ENCODE data around the gene TENM3. TPM values are rescaled to one million over a fixed set of nuclear protein-coding genes. Genes with fewer than 3 reads are reported as not detected.
A peak's percentile ranks its signal among the peaks of the same experiment; 100 is the strongest.

TENM3 gene
- total RNA-seq, 1 donor, result 24.2 TPM

DNA sequence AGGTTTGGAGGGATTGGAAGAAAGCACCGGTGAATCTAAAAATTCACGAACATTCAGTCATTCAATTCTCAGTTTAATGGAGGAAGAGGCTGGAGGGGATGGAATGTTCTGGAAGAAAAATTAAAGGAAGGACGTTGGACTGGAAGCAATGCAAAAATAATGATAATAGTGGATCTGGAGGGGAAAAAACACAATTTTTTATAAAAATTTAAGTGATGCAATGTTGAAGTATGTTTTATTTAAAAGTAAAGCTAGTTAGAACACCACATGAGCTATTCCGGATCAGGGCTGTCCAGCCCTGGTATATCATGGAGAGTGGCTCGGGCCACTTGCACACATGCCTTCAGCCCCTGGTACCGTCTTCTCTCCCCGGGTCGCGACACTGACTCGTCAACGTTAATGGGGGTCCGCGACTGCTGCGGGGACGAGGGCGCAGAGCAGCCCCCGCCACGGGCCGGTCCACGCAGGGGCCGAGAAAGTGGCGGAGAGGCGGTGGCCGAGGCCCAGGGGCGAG lies 204.6 kb downstream of the TENM3 start:
- no peak for DNase-seq (ENCODE audit: low read depth)
- TF ChIP-seq, protein P1, sequence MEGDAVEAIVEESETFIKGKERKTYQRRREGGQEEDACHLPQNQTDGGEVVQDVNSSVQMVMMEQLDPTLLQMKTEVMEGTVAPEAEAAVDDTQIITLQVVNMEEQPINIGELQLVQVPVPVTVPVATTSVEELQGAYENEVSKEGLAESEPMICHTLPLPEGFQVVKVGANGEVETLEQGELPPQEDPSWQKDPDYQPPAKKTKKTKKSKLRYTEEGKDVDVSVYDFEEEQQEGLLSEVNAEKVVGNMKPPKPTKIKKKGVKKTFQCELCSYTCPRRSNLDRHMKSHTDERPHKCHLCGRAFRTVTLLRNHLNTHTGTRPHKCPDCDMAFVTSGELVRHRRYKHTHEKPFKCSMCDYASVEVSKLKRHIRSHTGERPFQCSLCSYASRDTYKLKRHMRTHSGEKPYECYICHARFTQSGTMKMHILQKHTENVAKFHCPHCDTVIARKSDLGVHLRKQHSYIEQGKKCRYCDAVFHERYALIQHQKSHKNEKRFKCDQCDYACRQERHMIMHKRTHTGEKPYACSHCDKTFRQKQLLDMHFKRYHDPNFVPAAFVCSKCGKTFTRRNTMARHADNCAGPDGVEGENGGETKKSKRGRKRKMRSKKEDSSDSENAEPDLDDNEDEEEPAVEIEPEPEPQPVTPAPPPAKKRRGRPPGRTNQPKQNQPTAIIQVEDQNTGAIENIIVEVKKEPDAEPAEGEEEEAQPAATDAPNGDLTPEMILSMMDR (IDR thresholded peaks at IDR 0.05; ENCODE audit: insufficient read depth, low read depth, low read length), result no peak
- peak overlapping the region; percentile 63 for H3K4me3 ChIP-seq (ENCODE audit: low read depth, low read length)

DNA sequence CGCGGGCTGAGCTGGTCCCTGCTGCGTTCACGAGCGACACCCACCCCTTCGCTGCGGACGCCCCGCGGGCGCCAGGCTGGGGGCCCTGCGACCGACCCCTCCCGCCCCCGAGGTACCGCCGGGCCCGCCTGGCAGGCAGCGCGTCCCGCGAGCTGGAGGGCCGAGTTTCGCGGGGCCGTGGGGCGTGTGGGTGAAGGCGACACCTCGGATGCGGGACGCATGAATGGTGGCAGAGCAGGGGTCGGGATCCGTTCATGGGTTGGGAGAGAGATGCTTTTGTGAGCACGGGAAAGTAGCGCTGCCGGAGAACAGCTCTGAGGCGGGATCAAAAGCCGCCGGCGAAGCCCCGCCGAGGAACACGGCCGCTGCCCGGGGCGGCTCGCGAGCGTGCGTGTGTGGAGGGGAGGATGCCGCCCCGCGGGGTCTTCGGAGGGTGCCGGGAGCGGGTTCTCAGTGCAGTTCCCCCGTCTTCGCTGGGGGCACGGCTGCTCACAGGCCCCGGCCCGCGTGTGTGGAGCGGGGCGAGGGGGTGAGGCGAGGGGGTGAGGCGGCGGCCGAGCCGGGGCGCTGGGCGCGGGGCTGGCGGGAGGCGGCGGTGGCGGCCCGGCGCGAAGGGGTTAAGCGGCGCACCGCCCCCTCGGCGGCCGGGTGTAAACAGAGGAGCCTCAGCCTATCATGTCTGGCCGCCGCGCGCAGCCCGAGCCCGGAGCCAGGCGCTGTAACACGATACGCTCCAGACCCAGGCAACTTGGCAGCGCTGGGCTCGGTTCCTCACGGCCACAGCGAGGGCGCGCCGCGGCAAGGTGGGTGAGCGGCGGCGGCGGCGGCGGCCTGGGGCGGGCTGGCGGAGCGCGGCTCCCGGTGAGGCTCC lies 205.3 kb downstream of the TENM3 start:
- peak overlapping the region; percentile 63 for H3K4me3 ChIP-seq (ENCODE audit: low read depth, low read length)
- TF ChIP-seq, protein P1 (IDR thresholded peaks at IDR 0.05; ENCODE audit: insufficient read depth, low read depth, low read length), result no peak
- peak; percentile 87 for DNase-seq (ENCODE audit: low read depth)

GRCh38 chr4:182449186-182449929 lies 206.2 kb downstream of the TENM3 start:
- H3K4me3 ChIP-seq (ENCODE audit: low read depth, low read length), result peak overlapping the region; percentile 63
- TF ChIP-seq, protein P1 (IDR thresholded peaks at IDR 0.05; ENCODE audit: insufficient read depth, low read depth, low read length), result no peak
- peak; percentile 3 for DNase-seq (ENCODE audit: low read depth)

DNA sequence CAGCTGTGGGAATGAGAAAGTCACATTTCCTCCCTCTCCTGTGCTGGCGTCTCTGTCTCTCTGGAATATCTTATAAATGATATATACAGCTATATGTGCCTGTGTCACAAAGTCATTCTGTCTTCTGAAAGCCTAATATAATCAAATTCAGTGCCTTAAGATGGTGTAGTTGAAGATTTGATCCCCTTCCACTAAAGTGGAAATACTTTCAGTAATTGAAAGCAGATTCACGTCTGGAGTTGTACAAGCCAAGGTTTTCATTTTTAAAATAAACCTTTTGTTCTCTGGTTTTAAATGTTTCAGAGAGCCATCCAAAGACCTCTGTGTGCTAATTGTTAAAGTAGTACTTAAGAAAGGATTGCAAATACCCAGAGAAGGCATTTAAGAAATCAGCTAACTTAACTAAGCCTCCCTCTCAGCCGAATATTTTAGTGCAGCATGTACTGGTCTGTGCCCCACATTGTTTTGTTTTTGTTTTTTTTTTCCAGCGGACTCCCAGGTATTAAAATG lies 206.8 kb downstream of the TENM3 start:
- DNase-seq (ENCODE audit: low read depth), result peak; percentile 3
- H3K4me3 ChIP-seq (ENCODE audit: low read depth, low read length), result peak overlapping the region; percentile 63
- TF ChIP-seq, protein P1 (IDR thresholded peaks at IDR 0.05; ENCODE audit: insufficient read depth, low read depth, low read length), result no peak

DNA sequence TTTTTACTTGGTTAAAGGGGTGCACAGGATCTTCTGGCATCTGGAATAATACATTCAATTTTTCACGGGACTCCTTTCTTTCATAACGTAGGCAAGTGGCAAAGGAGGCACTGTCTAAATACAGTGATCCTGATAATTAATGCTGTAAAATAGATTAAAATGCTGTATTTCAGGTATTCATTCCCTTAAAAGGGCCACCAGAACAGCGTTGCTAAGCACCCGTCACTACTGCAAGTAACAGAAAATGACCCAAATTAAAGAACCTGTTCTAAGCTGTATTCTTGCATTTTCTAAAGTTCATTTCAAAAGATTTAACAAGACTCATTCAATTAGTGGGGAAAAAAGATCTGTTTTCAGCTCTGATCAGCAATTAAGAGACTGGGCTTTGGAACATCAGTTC lies 208.2 kb downstream of the TENM3 start:
- DNase-seq (ENCODE audit: low read depth), result no peak
- TF ChIP-seq, protein P1 (IDR thresholded peaks at IDR 0.05; ENCODE audit: insufficient read depth, low read depth, low read length), result no peak
- H3K4me3 ChIP-seq (ENCODE audit: low read depth, low read length), result no peak overlapping the region

DNA sequence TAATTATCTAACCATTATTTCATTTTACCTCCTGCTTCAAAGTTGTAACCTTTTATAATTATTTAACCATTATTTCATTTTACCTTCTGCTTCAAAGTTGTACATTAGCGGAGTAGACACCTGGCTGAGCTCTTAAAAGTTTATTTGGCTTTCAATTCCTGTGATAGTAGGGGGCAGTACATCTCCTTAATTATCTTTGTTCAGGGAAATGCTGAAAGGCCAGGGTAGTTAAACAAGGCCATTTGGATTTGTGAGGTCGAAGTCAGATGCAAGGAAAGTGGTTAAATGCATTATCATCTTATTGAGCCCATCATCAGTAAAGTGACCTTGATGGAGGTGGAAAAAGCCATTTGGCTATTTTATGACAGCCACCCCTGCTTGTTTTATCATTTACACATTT lies 210.6 kb downstream of the TENM3 start:
- H3K4me3 ChIP-seq (ENCODE audit: low read depth, low read length), result no peak overlapping the region
- DNase-seq (ENCODE audit: low read depth), result no peak
- TF ChIP-seq, protein P1 (IDR thresholded peaks at IDR 0.05; ENCODE audit: insufficient read depth, low read depth, low read length), result no peak
